DMS 273 treated with DMSO at 0.1 percent for 48 hours (cell line): ENCODE measurements around the gene EFHC1.

Experiments used
- DNase-seq: peaks from one replicate; lab custom pipeline; 2025; lab: John Stamatoyannopoulos, UW

The EFHC1 gene

DNA sequence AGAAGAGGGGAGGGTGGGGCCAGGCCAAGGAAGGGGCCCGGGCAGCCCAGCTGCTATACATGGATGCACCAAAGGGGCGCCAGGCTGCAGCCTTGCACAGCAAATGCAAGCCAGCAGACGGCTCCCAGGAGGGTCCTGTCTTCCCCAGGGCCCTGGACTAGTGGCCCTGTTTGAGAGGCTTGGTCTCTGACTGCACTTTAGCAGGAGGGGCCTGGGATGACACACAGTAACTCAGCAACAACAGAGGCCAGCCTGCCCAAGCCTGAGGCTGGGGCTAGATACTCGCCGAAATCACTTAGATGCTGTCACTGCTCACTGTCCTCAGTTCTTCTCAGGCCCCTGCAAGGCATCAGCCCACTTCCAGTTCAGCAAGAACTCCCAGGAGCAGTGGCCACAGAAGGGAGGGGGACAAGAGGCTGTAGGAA, 83.2 kb downstream of the EFHC1 start:
- DNase-seq = peak; percentile 13

DNA sequence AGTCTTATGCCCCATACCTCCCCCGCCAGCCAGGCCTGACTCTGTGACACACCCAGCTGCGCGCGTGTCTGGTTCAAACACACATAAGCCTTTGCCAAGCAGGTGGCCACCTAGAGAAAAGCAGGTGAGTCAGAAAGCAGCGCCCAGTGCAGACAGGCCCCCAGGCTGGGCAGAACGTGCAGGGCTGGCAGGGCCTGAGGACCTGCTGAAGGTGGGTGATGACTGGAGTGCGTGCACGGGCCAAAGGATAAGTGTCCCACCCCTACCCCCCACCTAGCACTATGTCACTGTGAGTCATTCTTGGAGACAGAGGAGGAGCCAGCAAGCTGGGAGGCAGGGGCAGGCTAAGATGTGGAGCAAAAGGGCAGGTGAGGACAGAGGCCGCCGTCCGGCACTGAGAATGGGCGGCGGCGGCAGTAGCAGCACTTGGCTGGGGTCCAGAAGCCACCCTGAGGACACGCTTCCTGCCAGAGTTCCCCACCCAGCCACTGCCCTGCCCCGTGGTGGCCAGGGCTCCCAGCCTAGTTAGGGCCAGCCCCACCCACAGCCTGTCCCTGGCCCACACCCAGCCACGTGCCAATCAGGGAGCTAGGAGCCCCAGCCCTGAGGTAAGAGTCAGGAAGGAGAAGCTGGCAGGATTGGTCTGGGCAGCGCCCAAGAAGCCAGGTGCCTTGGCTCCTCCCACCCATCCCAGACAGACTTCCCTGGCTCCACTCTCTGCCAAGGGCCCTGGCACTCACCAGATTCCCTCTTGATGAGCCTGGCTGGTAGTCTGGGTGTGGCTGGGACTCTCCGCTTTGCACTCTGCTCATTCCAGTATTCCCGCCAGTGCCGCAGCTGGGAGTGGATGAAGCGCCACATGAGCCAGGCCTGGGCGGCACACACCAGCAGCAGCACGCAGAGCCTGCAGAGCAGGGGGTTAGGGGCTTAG, 84.0 kb downstream of the EFHC1 start:
- peak; percentile 78 for DNase-seq

DNA sequence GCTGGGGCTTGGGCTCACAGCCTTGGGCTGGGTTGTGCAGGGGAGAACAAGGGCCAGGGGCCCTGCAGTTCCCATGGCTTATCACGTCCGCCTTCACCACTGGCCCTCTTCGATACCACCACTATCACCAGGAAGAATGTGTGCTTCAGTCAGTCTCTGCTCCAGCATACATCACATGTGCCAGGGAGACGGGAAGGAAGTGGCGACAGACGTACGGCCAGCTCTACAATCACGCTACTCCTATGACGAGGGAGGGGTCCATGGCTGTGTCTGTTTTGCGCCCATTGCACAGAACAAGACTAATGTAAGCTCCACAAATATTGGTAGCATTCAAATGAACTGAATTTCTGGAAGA, 84.6 kb downstream of the EFHC1 start:
- no peak for DNase-seq

DNA sequence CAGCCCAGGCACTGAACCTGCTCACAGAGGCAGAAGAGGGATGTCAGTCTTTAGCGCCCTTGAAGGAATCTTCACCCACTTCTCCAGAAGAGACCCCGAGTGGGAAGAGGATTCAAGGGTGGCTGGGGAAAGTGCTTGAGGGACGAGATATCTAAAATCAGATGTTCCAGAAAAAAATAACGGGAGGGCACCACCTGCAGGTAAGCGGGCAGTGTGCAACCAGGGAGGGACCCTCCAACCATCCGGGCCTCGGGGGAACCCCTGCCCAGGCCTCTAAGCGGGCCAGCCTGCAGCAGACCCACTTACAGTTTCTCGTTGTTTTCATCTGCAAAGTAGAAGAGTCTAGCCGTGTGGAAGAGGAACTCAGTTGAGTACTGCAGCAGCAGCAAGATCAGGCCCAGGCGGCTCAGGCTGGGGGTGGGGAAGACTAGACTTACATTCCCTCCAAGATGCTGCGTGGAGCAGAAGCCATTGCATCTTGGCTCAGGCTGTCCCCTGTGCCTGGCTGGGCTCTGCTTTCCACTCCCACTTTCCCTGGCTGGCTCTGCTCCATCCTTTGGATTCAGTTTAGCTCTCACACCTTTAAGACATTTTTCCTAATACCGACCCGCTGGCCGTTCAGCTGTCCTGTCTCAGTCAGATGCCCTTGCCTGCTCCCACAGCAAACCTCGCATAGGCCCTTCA, 85.7 kb downstream of the EFHC1 start:
- no peak for DNase-seq

DNA sequence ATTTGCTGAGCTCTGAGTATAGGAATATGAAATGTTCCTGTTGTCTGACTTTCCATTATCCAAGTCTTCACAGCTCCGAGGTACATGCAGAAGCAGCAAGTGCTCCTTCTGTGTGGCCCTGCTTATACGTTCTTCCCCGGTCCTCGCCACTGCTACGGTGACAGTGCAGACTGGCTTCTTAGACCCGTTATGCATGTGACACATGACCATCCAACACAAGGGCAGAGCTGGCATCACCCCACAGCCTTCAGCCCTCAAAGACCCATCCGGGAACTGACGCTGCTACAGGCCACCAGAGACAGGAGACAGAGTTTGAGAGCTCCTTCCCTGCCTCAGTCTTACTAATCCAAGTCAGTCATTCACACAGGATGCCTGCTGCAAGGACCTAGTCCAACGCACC, 86.3 kb downstream of the EFHC1 start:
- DNase-seq = no peak

DNA sequence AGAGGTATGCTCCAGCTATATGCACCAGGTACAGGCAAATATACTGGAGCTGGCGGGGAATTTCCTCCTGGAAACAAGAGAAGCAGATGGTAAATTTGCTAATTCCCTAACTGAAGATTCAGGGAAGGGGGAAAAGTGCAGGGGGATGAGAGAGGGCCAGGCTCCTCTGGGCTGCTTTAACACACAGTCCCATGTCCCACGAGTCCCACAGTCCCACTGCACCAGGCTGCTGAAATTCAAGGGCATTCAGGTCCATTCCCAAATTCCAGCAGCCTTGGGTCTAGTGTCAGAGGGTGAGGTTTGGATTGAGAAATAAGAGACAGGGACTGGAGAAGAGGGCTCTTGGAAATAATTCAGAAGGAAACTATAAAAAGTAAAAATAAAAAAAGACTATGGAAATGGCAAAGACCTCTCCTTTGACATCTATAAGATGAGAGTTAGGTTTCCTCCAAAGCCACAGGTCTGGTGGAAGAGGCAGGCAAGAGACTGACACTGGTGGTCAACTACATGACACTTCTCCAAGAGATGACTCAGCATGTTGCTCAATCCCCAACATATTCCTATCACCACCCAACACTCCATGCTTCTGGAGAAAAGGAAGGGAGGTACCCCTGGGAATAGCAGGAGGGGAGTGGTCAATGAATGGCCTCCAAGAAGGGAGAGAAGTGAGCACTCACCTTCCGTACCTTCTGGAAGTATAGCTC, 87.6 kb downstream of the EFHC1 start:
- DNase-seq = no peak

DNA sequence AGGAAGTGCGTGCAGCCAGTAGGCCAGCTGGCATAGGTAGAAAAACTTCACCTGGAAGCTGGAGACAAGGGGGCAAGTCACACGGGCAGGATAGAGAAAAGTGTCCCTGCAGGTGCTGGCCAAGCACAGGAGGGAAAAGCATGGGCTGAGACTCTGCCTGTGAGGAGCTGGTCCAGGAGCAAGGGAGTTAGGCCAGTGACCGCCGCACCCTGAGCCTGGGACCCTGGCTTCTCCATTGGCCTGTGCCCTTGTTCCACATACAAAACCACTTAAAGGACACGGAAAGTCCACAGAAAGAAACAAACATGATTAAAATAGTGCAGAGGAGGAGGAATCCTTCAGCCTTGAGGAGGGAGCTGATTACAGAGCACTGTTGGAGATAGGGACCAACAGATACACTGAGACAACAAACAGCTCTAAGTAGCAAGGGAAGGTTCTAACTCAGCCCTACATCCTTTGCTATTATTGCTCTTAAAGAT, 88.2 kb downstream of the EFHC1 start:
- DNase-seq = no peak

DNA sequence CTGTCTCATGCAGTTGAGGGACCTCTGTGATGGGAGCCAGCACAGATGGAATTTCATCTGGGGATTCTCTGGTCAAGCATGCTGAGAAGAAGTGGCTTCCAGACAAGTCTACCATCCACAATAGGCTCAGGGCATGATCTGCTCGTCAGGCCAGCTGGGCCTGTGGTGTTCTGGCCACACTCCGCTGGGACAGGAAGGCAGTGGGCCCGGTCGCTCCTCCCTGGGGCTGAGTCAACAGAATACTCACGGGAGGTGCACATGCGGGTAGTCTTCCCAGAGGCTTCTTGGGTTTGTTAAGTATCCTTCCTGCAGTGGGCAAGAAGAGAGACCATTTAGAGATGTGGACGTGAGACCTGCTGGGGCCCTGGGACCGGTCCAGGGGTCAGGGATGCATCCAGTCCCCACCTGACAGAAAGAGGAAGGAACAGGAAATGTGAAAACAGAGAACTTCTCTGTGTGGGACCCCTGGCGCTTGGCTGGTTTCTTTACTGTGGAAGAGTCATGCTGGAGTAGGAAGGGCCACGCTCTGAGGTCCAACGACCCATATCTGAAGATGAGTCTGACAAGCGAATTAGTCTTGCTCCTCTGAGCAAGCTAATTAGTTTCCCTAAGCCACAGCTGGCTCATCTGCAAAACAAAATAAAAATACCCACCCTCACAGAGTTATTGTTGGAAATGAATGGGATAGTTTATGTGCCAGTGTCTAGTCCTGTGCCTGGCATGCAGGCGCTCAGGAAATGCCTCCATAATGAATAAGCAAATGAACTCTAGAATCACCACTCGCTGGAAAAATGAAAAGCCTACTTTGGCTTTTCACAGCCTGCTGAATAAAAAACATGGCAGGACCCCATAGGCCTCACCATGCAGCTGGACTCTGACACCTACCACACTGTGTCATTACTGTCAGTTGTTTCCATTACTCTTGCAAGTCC, 89.4 kb downstream of the EFHC1 start:
- DNase-seq = no peak

DNA sequence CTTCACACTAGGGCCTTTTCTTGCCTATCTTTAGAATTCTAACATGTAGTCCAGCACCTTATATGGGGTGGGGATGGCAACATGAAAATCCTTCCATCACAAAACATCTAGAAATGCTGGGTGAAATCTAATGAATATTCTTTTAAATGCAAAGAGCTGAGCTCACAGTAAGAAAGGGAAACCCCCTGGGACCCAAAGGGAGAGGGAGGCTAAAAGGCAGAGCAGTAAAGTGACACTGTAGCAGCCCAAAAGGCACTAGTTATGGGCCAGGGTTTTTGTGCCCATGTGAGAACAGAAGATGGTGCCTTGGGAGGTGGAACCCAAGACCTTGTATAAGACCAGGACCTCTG, 90.0 kb downstream of the EFHC1 start:
- DNase-seq = no peak

DNA sequence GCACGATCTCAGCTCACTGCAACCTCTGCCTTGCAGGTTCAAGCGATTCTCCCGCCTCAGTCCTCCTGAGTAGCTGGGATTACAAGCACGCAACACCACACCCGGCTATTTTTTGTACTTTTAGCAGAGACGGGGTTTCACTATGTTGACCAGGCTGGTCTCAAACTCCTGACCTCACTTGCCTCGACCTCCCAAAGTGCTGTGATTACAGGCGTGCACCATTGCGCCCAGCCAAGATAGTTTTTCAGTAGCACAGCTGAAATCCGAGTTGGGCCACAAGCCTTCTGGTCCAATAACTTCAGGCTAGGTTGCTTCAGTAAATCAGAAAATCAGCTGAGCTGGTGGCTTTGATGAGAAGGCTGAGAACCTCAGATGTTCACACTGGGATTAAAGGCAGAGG, 91.0 kb downstream of the EFHC1 start:
- no peak for DNase-seq

DNA sequence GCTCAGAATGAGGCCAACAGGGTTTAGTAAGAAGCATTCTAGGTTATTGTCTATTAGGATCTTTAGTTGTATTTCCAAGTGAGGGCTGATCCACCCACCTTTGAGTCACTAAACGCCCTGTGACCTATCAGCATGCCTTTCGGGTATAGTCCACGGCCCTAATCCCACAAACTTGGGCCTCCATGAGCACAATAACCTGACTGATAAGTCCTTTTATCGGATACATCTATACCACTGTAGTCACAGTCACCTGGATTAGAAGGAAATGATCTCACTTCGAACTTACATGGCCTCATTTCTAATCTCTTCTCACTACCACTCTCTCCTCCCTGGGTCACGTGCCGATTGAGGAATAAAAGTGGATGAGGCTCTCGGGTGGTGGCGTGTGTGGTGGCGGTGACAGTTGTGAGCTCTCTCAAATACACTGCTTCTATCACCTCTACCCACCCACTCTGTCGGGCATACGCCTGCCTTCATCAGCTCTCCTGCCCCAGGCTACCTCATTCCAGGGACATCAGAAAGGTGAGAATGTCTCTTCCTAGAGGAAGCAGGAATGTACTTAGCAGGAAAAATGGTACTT, 91.5 kb downstream of the EFHC1 start:
- no peak for DNase-seq

DNA sequence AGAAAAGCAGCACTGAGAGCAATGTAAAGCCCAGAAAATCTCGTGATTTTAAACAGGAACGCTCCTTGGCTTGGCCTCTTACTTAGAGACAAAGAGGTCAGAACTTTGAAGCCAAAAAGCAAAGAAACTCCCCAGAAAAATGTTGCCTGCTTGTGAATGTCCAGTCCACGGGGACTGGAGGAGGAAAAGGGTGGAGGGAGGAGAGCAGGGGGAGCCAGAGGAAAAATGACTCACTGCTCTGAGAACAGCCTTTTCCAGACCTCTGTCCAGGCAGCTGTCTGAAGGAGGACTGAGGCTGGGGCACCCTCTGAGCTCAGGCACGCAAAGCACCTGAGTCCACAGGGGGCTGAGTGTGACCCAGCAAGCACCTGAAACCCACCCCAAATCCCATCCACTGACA, 92.1 kb downstream of the EFHC1 start:
- no peak for DNase-seq

DNA sequence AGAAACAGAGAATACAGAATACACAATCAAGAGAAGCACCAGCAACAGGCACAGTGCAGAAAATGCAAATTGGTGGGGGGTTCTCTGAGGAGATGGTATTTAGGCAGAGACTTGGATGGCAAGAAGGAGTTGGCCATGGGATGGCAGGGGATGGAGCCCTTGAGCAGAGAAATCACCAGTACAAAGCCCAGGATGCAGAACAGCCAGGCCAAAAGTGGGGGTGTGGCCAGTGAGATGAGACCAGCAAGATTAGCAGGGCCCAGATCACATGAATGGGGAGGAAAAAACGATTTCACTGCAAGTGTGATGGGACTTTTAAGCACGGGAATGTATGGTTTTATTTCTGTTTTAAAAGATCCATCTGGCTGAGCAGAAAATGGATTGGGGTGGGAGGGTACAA, 93.3 kb downstream of the EFHC1 start:
- no peak for DNase-seq

DNA sequence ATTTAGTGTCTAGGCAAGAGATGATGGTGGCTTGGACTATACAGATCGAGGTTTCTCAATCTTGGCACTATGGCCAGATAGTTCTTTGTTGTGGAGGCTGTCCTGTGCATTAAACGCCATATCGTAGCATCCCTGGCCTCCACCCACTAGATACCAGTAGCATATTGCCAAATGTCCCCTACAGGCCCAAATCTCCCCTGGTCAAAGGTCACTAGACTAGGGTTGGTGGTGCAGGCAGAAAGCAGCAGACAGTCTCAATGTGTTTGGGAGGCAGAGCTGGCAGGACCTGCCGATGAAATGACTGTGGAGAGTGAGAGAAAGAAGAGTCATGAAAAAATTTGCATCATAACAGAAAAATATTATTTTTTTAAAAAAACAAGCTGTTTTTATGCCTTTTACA, 93.8 kb downstream of the EFHC1 start:
- no peak for DNase-seq

DNA sequence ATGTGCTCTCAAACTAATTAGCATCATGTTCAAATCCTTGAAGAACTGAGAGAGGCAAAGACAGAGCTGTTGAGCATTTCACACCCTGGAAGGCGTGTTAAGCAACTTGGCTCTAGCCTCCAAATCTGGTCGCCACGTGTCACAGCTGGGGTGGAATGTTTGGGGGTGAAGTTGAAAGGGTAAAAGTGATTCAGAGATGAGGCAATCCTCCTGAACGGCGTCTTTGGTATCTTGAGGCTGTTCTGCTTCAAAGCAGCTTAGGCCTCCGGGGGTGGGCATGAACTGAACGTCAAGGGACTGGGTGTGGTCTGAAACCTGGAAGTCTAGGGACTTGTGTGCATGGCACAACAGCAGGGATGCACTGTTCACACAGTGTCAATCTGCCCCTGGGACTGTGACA, 94.4 kb downstream of the EFHC1 start:
- no peak for DNase-seq

DNA sequence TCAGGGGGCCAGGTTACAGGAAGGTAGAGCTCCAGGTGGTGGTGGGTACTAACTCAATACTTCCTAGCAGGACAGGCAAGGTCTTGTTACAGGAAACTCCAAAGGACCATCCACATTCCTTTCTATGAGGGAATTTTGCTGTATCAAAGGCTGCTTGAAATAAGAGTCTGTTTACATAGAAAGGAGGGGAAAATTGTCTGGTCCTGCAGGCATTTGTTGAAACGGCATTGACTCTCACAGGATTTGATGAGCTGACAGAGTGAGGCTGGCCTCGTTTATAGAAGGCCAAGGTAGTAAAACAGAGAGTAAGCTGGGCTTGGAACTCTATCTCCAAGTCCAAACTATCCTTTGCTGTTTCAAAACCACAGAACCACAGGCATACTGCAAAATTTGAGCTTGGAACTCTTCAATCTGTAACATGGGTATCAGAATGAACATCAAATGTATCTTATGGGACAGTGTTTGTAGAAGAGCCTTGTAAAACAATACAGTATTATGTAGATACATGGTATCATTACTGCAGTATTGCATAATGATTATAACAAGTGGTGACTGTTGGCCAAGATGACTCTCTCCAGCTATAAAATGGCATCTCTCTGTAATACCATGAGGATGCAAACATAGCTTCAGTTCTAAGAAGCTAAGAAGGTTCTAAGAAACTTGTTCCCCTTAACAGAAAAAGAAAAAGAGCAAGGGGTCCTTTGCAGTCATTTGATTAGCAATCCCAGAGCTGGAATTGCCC, 95.2 kb downstream of the EFHC1 start:
- DNase-seq = no peak

DNA sequence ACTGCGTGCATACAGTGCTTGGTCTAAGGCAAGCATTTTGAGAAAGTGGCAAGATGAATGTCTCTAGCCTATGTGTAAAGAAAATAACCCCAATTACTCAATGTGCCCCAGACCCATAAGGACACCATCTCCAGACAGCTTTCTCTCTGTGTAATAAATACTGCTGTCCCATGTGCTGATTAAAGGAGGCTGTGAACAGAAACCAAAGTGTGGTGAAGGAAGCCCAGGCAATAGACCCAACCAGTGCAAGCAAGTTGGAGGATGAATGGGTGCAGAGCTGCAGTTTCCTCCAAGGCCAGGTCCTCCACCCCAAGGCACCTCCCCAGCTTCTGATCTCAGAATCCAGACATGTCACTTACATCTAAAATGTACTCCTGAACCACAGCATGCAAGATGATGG, 96.1 kb downstream of the EFHC1 start:
- no peak for DNase-seq

DNA sequence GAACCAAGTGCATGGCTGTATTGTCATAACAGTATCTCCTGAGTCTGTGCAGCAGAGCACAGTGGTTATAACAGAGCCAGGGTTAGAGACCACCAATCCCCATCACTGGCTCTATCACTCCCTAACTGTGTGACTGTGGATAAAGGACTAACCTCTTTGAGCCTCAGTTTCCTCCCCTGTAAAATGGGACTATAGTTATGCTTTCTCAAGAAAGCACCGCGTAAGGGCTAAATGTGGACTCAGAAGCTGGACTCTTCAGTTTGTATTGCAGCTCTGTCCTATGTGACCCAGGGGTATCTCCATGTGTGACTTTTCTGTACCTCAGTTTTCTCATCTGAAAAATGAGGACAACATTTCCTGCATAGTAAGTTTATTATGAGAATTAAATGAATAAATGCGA, 96.8 kb downstream of the EFHC1 start:
- no peak for DNase-seq

DNA sequence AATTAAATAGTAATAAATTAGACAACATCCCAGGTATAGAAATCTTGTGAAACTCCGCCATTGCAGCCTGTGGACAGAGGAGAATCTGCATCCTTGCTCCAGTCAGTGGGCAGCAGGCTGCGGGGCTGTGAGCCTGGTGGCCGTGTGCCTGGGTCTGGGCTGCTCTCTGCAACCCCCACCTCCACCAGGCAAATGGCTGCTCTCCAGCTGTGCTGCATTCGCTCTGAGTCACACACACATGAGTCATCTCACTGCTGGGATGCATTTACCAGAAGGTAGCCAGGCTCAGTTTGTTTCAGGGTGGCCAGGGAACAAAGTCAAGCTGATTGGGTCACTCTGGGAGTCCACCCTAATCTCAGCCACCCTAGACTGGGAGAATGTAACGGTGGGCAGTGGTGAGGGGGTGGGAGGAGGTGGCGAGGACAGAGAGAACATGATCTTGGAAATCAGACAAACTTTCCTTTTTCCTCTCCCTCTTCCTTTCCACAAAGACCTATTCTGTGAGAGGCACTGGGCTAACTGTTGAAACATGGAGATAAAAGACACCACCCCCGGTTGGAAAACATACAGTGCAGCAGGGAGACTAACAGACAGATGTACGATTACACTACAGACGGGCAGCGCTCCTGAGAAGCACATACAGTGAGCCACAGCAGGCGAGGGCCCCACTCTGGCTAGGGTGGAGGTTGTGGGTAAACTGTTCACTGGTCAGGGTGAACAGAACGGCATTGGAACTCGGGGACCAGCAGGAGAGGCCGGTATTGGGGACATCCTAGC, 97.5 kb downstream of the EFHC1 start:
- DNase-seq = peak; percentile 76
